ENCODE measurements around the gene LGI4.

Gene LGI4

DNA sequence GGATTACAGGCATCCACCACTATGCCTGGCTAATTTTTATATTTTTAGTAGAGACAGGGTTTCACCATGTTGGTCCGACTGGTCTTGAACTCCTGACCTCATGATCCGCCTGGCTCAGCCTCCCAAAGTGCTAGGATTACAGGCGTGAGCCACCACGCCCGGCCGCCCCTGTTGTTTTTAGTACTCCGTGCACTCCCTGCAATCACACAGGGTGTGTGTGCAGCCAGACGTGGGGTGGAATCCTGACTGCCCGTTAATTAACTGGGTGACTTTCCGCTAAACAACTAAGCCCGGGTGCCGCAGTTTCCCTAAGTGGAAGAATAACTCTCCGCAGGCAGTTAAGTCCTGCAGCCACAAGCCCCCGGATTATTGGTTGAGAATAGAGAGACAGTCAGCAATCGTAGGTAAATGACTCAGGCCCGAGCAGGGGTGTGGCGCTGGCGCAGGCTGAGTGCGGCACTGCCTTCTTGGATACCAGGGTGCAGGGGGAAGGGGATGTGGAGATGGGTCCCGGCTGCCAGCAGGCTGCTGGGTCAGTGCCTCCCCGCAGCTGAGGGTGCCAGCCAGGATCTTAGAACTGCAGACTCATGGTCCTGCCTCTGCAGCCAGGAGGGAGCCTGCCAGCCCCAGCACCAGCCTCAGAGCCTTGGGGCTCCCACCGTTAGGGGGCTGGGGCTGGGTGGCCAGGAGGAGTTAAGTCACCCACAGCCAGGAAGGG lies 25.3 kb downstream of the LGI4 start:
- H3K4me3 ChIP-seq (ENCODE audit: low read depth, low read length) = no peak overlapping the region
- DNase-seq (ENCODE audit: low read depth) = no peak
- TF ChIP-seq, protein P1, sequence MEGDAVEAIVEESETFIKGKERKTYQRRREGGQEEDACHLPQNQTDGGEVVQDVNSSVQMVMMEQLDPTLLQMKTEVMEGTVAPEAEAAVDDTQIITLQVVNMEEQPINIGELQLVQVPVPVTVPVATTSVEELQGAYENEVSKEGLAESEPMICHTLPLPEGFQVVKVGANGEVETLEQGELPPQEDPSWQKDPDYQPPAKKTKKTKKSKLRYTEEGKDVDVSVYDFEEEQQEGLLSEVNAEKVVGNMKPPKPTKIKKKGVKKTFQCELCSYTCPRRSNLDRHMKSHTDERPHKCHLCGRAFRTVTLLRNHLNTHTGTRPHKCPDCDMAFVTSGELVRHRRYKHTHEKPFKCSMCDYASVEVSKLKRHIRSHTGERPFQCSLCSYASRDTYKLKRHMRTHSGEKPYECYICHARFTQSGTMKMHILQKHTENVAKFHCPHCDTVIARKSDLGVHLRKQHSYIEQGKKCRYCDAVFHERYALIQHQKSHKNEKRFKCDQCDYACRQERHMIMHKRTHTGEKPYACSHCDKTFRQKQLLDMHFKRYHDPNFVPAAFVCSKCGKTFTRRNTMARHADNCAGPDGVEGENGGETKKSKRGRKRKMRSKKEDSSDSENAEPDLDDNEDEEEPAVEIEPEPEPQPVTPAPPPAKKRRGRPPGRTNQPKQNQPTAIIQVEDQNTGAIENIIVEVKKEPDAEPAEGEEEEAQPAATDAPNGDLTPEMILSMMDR (IDR thresholded peaks at IDR 0.05; ENCODE audit: control insufficient read depth, extremely low read depth, insufficient read depth) = no peak

DNA sequence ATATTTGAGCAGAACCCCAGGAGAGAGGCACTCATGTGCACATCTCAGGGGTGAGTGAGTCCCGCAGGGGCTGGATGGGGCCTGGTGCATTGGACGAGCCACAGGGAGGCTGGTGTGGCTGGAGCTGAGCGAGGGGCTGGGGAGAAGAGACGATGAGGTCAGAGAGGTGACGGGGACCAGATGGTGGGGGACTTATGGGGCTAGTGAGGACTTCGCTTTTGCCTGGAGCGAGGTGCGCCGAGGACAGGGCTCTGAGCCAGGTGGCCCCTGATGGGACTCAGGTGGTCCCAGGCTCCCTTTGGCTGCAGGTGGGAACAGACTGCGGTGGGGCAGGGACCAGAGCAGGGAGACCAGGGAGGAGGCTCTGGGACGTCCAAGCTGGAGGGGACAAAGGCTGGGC lies 26.1 kb downstream of the LGI4 start:
- TF ChIP-seq, protein P1 (IDR thresholded peaks at IDR 0.05; ENCODE audit: control insufficient read depth, extremely low read depth, insufficient read depth) = no peak
- H3K4me3 ChIP-seq (ENCODE audit: low read depth, low read length) = no peak overlapping the region
- DNase-seq (ENCODE audit: low read depth) = no peak

DNA sequence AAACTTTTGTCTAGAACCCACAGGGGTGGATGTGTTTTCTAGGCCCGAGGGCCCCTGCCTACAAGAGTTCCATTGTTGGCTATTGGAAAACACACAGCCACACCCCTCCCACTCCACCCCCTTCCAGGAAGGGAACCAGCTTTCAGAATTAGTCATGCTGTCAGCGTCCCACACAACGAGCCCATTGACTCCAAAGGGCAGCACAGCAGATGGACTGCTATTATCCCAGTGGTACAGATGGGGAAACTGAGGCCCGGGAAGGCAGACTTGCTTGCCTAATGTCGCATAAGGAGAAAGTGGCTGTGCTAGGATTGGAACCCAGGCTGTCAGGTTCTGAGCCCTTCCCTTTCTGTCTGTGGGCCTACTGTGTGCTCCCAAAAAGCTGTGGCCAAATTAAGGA lies 27.3 kb downstream of the LGI4 start:
- no peak overlapping the region for H3K4me3 ChIP-seq (ENCODE audit: low read depth, low read length)
- DNase-seq (ENCODE audit: low read depth) = no peak

DNA sequence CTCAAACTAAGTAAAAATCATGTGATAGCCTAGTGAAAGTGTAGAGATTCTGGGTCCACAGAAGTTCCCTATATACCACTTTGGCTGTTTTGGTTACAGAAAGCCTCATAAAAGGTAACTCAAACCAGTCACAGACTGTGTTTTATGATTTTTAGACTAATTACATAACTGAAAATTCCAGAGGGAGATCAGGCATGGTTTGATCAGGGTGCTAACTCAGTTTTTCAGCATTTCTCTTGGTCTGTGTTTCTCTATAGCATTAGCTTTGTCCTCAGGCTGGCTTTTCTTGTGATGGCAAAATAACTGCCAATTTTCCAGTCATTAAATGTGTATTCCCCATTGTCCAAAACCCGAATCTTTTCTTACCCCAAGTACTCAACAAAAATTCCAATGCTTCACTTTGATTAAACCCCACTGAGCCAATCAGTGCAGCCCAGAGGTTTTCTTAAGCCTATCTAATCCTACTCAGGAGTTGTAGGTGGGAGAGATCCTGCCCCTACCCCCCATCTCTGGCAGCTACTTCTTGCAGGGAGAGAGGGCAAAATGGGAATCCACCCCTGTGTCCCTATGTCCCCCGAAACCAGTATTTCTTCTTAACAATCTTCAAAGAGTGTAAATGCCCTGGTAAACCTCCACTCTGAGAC lies 27.8 kb downstream of the LGI4 start:
- DNase-seq (ENCODE audit: low read depth) = no peak
- TF ChIP-seq, protein P1 (IDR thresholded peaks at IDR 0.05; ENCODE audit: control insufficient read depth, extremely low read depth, insufficient read depth) = no peak

More for the DNA sequence above, 27.3 kb downstream of the LGI4 start:
- TF ChIP-seq, protein P1 (IDR thresholded peaks at IDR 0.05; ENCODE audit: control insufficient read depth, extremely low read depth, insufficient read depth) = no peak

DNA sequence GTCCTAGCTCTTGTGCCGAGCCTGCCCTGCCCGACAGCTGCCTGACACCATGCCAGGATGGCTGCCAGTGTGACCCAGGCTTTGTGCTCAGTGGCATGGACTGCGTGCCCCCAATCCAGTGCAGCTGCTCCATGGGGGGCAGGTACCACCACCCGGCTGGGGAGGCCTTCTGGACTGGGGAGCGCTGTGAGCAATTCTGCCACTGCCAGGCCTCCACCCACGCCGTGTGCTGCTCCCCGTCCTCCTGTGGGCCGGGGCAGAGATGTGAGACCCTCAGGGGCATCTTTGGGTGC lies 28.6 kb downstream of the LGI4 start:
- DNase-seq (ENCODE audit: low read depth) = no peak
- TF ChIP-seq, protein P1 (IDR thresholded peaks at IDR 0.05; ENCODE audit: control insufficient read depth, extremely low read depth, insufficient read depth) = no peak
- no peak overlapping the region for H3K4me3 ChIP-seq (ENCODE audit: low read depth, low read length)

More for the DNA sequence above, 27.8 kb downstream of the LGI4 start:
- no peak overlapping the region for H3K4me3 ChIP-seq (ENCODE audit: low read depth, low read length)

DNA sequence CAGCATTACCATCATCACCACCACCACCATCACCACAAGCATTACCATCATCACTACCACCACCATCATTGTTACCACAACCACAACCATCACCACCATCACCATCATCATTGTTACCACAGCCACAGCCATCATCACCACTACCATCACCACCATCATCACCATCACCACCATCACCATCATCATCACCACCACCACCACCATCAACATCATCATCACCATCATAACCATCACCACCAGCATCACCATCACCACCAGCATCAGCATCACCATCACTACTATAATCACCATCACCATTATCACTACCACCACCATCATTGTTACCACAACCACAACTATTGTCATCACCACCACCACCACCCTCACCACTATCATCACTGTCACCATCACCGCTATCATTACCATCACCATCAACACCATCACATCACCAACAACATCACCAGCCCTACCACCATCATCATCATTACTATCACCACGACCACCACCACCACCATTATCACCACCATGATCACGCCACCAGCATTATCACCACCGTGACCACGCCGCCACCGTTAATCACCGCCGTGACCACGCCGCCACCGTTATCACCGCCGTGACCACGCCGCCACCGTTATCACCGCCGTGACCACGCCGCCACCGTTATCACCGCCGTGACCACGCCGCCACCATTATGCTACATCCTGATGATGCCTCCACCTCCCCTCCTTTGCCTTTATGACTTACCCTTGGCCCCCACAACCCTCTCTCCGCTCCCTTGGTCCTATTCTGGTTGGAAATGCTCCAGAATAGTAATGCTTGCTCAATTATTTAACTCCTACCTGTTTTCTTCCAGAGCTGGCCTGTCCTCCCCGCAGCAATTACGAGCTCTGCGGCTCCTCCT lies 29.2 kb downstream of the LGI4 start:
- TF ChIP-seq, protein P1 (IDR thresholded peaks at IDR 0.05; ENCODE audit: control insufficient read depth, extremely low read depth, insufficient read depth) = no peak
- H3K4me3 ChIP-seq (ENCODE audit: low read depth, low read length) = no peak overlapping the region
- DNase-seq (ENCODE audit: low read depth) = no peak

Data from LNCaP clone FGC (cell line).